Pons (tissue), 1 donor: ENCODE results near the gene CHKA.

Experiments used
- DNase-seq: peaks from one replicate; pipeline ENCODE4 v3.0.0-alpha.2; 2016; ENCODE audit warnings: low spot score

CHKA gene

GRCh38 chr11:68142441-68143309 is 21.5 kb upstream of the CHKA start:
- DNase-seq = no peak

- DNase-seq = peak; percentile 23
These were observed 20.8 kb upstream of the CHKA start for GRCh38 chr11:68142028-68142412.

- no peak for DNase-seq
These were observed 20.2 kb upstream of the CHKA start for GRCh38 chr11:68141246-68142027.

GRCh38 chr11:68140496-68141245 is 19.5 kb upstream of the CHKA start:
- peak; percentile 81 for DNase-seq

GRCh38 chr11:68138237-68138636 is 17.0 kb upstream of the CHKA start:
- no peak for DNase-seq

- no peak for DNase-seq
These were observed 16.6 kb upstream of the CHKA start for GRCh38 chr11:68137833-68138232.

- no peak for DNase-seq
These were observed 15.7 kb upstream of the CHKA start for GRCh38 chr11:68136866-68137265.

- no peak for DNase-seq
These were observed 14.0 kb upstream of the CHKA start for GRCh38 chr11:68135161-68135560.

GRCh38 chr11:68133761-68134160 is 12.6 kb upstream of the CHKA start:
- no peak for DNase-seq

- DNase-seq = no peak
These were observed 8.9 kb upstream of the CHKA start for GRCh38 chr11:68130121-68130520.

GRCh38 chr11:68128682-68129327 is 7.6 kb upstream of the CHKA start:
- DNase-seq = no peak

- DNase-seq = peak; percentile 25
These were observed 6.8 kb upstream of the CHKA start for GRCh38 chr11:68127714-68128681.

- no peak for DNase-seq
These were observed 4.0 kb upstream of the CHKA start for GRCh38 chr11:68125164-68125563.

- DNase-seq = no peak
These were observed 1.9 kb upstream of the CHKA start for GRCh38 chr11:68122936-68123539.

- peak; percentile 74 for DNase-seq
These were observed 718 bp downstream of the CHKA start for GRCh38 chr11:68120273-68121066.

GRCh38 chr11:68118706-68119448 is 2.3 kb downstream of the CHKA start:
- peak; percentile 78 for DNase-seq

- DNase-seq = no peak
These were observed 3.2 kb downstream of the CHKA start for GRCh38 chr11:68117853-68118470.

- DNase-seq = peak; percentile 80
These were observed 4.2 kb downstream of the CHKA start for GRCh38 chr11:68116974-68117373.
